GM19351 (cell line): ENCODE results near the gene TERB2.
"Not testable (repeated sequence)": the region's sequence is repeated elsewhere in the genome, so short reads cannot be mapped to it uniquely, and the experiment has no call there.

Source experiments
- ATAC-seq: cut with Tn5 transposase; IDR thresholded peaks from one replicate; pipeline ENCODE4 v1.9.1; 2021; ENCODE audit warnings: mild to moderate bottlenecking, moderate library complexity; ENCODE audit not compliant: unreplicated experiment

The TERB2 gene

GRCh38 chr15:45001180-45001579 is 44.7 kb downstream of the TERB2 start:
- ATAC-seq = not testable (repeated sequence)

DNA sequence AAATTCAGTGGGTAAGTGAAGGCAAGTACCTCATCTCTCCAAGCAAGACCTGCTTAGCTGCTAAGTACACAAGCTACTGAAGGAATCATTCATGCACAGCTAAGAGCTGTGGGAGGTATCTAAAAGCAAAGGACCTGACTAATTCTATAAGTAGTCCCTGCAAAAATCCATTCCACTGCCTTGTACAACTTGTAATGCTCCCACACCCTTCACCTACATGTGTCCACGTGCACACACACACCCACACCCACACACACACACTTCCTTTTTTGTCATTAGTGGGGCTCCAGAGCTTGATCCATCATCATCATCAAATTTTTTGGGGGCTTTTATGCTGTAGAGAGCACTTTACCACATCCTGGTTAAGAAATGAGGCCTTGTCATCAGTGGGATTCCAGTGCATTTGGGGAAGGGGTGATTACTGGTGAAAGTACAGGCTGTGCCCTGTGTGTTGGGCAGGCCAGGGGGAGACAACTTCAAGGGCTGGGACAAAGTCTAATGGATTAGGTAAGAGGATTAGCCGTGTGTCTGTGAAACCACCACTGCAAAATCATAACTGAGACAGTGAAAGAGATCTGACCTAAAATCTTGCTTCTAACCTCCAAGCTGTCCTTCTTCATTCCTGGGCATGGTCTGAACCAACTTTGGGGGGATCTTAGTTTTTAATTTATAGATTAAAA is 47.4 kb downstream of the TERB2 start:
- peak; percentile 79 for ATAC-seq

DNA sequence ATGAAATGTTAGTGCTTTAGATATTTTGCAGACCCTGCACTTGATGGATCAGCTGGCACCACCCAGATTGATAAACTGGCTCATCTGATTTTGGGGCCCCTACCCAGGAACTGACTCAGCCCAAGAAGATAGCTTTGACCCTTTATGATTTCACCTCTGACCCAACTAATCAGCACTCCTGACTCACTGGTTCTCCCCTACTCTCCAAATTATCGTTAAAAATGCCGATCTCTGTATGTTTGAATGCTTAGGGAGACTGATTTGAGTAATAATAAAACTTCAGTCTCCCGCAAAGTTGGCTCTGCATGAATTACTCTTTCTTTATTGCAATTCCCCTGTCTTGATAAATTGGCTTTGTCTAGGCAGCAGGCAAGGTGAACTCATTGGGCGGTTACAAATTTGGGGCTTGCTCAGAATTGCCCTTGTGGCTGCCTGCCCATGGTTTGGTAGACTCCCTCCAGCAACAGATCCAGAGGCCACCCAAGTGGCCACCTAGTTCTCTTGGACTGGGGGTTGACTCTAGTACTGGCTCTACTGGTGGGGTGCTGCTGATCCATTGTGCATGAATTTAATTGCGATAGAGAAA is 48.2 kb downstream of the TERB2 start:
- ATAC-seq = not testable (repeated sequence)

- no peak for ATAC-seq
Observed at GRCh38 chr15:45009046-45009445, 52.6 kb downstream of the TERB2 start.

DNA sequence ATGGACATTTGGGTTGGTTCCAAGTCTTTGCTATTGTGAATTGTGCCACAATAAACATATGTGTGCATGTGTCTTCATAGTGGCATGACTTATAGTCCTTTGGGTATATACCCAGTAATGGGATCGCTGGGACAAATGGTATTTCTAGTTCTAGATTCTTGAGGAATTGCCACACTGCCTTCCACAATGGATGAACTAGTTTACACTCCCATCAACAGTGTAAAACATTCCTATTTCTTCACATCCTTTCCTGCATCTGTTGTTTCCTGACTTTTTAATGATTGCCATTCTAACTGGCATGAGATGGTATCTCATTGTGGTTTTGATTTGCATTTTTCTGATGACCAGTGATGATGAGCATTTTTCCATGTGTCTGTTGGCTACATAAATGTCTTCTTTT is 58.6 kb downstream of the TERB2 start:
- not testable (repeated sequence) for ATAC-seq

- not testable (repeated sequence) for ATAC-seq
Observed at GRCh38 chr15:45020222-45020900, 63.9 kb downstream of the TERB2 start.

- not testable (repeated sequence) for ATAC-seq
Observed at GRCh38 chr15:45020901-45021259, 64.4 kb downstream of the TERB2 start.

- ATAC-seq = no peak
Observed at GRCh38 chr15:45021348-45021747, 64.9 kb downstream of the TERB2 start.

DNA sequence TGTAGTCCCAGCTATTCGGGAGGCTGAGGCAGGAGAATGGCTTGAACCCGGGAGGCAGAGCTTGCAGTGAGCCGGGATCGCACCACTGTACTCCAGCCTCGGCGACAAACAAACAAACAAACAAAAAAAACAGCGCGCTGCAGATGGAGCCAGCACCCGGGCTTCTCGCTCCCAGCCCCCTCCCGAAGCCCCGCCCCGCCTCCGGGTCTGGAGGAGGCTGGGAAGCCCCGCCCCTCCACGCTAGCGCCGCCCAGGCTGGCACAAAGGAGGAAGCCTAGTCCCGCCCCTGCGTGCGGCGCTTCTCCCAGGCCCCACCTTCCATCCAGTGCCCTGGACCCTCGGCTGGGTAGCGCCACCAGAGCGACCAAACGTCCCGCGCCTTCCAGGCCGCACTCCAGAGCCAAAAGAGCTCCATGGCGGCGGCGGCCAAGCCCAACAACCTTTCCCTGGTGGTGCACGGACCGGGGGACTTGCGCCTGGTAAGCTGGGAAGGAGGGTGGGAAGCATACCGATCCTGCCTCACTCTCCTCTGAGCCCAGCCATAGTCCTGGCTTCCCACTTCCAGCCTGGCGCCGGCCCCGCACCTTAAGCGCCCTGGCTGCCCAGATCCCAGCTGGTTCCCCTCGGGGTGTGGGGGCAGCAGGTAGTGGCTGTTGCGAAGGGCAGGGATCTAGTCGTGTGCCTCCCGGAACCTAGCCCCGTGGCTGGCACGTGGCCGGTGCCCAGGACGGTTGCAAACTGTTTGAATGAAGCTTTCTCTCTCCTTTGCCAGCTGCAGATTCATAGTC is 66.6 kb downstream of the TERB2 start, which contains the start of gene SORD:
TSS of gene SORD (plus strand) at position 325 of the 788 bp plus-strand sequence. CDS start at position 414, 89 bp downstream.
- peak; percentile 93 for ATAC-seq

GRCh38 chr15:45023659-45024225 is 67.3 kb downstream of the TERB2 start:
- peak; percentile 1 for ATAC-seq

DNA sequence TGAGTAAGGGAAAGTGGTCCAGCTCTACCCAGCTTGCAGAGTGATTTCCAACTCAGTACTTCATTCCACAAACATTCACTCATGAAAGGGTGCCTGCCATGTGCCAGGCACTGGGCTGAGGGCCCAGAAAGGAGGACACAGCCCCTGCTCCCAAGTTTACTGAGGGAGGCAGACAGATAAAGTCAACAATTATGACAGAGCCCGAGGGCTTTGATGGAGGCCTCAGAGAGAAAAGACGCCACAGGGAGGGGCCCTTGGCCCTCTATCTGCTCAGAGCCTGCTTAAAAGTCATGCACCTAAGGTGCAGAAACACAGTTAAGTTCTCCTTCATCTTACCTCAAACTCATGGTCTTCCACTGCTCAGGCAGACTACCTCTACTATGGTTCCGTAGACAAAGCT is 68.2 kb downstream of the TERB2 start:
- not testable (repeated sequence) for ATAC-seq

GRCh38 chr15:45025627-45026026 is 69.1 kb downstream of the TERB2 start:
- not testable (repeated sequence) for ATAC-seq

DNA sequence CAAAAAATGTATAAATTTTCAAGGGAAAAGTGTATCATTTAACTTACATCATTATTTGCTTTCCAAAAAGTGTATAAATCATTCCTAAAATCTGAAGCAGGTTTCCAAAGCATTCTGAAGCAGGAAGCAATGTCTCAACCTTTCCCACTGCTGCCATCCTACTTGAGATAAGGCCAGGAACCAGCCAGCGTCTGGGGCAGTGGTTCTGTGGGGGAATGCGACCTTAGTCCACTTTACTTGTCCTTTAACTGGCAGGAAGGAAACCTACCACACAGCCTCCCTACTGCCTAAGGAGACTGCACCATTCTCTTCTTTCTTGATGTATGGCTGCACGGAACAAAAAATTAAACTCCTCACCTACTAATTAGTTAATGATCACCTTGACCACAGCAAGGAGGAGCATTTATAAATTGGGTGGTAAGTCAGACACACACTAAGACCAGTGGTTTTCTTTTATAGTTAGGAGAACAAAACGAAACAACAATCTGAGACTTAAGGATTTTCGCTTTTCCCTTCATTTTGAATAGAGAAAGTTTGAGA is 70.2 kb downstream of the TERB2 start:
- ATAC-seq = no peak

DNA sequence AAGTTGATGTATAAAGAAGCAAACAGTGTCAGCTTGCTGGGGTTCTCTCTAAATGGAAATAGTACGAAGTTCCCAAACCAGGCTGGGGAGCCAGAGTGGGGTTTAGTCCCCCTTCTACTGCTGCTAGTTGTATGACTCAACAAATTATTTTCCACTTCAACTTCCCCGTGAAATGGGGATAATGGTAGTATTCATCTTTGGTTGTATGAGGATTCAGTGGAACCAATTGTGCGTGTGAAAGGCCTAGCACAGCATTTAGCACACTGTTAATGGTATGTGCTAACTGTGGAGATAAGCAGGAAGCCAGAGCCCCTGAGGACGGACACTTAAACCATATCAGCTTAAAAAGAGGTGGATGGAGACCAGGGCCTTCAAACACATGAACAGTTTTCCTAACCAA is 70.7 kb downstream of the TERB2 start:
- no peak for ATAC-seq
